GM18499 (cell line): ENCODE measurements around the gene BYSL.

Experiments used
- ATAC-seq: cut with Tn5 transposase; IDR thresholded peaks from one replicate; pipeline ENCODE4 v1.9.1; 2021; ENCODE audit warnings: moderate number of reproducible peaks; ENCODE audit not compliant: insufficient read depth, unreplicated experiment

The BYSL gene

GRCh38 chr6:41970436-41970846 lies 49.1 kb downstream of the BYSL start:
- ATAC-seq = no peak

GRCh38 chr6:41972826-41973225 lies 51.5 kb downstream of the BYSL start:
- no peak for ATAC-seq

GRCh38 chr6:41974281-41974825 lies 53.1 kb downstream of the BYSL start:
- no peak for ATAC-seq

- no peak for ATAC-seq
Measured at GRCh38 chr6:41975276-41975675, 54.0 kb downstream of the BYSL start.

- no peak for ATAC-seq
Measured at GRCh38 chr6:41976794-41977484, 55.6 kb downstream of the BYSL start.
